ENCODE data around the gene TMEM151B.

- TF ChIP-seq POLR2AphosphoS5 (IDR thresholded peaks at IDR 0.05; ENCODE audit: borderline replicate concordance, low read depth, low read length): no peak
- TF ChIP-seq EZH2 (IDR thresholded peaks at IDR 0.05): no peak
- no peak for TF ChIP-seq FOXP2 (optimal IDR thresholded peaks at IDR 0.05; ENCODE audit: control extremely low read depth, extremely low read length, insufficient read depth)
Observed at GRCh38 chr6:44311304-44311703, 41.1 kb downstream of the TMEM151B start.

Measured in SK-N-MC (cell line).